CD14-positive monocyte (primary cell): ENCODE measurements around the gene PHF13. TPM values are rescaled to one million over a fixed set of nuclear protein-coding genes. Genes with fewer than 3 reads are reported as not detected.
"Not testable (repeated sequence)": the region's sequence is repeated elsewhere in the genome, so short reads cannot be mapped to it uniquely, and the experiment has no call there.

Experiments
- DNase-seq, 3 donors: peaks; one replicate each; pipeline ENCODE4 v3.0.0-alpha.2; 2011 to 2022
- H2AFZ ChIP-seq: 2 replicates; pipeline ENCODE4 v1.6.0; 2012; ENCODE audit warnings: mild to moderate bottlenecking, low read depth, low read length, inconsistent platforms; ENCODE audit not compliant: insufficient read depth, poor library complexity, severe bottlenecking
- H3K27ac ChIP-seq, 2 donors: 1 replicate in 1 of 2; 2 replicates in 1 of 2; pipeline ENCODE4 v1.5.1; 2012 to 2013; ENCODE audit warnings: low read length in 2 of 2, control low read depth in 1 of 2, inconsistent platforms in 1 of 2, low read depth in 1 of 2, mild to moderate bottlenecking in 1 of 2
- H3K27me3 ChIP-seq, 2 donors: one replicate each; pipeline versions ENCODE4 v1.6.0 to v1.6.1; 2011 to 2013; ENCODE audit warnings: low read length in 2 of 2; ENCODE audit not compliant: control insufficient read depth in 2 of 2, insufficient read depth in 2 of 2
- H3K36me3 ChIP-seq, 2 donors: replicated peaks in 1 of 2; 1 replicate in 1 of 2; 2 replicates in 1 of 2; pipeline versions ENCODE4 v1.5.1 to v1.6.1; 2012 to 2013; ENCODE audit warnings: low read length in 2 of 2, control low read depth in 1 of 2, inconsistent platforms in 1 of 2, mild to moderate bottlenecking in 1 of 2; ENCODE audit not compliant: insufficient read depth in 2 of 2, control insufficient read depth in 1 of 2
- H3K4me1 ChIP-seq, 2 donors: 1 replicate in 1 of 2; 2 replicates in 1 of 2; pipeline versions ENCODE4 v1.5.1 to v1.6.1; 2012 to 2013; ENCODE audit warnings: low read length in 2 of 2, control low read depth in 1 of 2, inconsistent platforms in 1 of 2, mild to moderate bottlenecking in 1 of 2, moderate library complexity in 1 of 2; ENCODE audit not compliant: insufficient read depth in 2 of 2, control insufficient read depth in 1 of 2
- H3K4me2 ChIP-seq: replicated peaks from 2 replicates; pipeline ENCODE3; 2012; ENCODE audit warnings: low read length, moderate library complexity, mild to moderate bottlenecking; ENCODE audit not compliant: poor library complexity, severe bottlenecking; ENCODE audit errors: extremely low read depth
- H3K4me3 ChIP-seq, 3 experiments: fragments of 200-600 bp in 1 of 3; sonication (generic) in 1 of 3; replicated peaks in 1 of 3; 1 replicate in 2 of 3; 2 replicates in 1 of 3; pipeline ENCODE4 v1.5.1; 2011 to 2013; ENCODE audit warnings: low read length in 3 of 3, mild to moderate bottlenecking in 3 of 3, control low read depth in 2 of 3, low read depth in 2 of 3, inconsistent platforms in 1 of 3, moderate library complexity in 1 of 3
- H3K79me2 ChIP-seq: 2 replicates; pipeline ENCODE4 v1.6.0; 2012; ENCODE audit warnings: mild to moderate bottlenecking, control low read depth, inconsistent platforms, low read length, moderate library complexity; ENCODE audit not compliant: insufficient read depth
- H3K9ac ChIP-seq: 2 replicates; pipeline ENCODE4 v1.6.0; 2017; ENCODE audit warnings: low read length, mild to moderate bottlenecking; ENCODE audit not compliant: insufficient read depth, poor library complexity, severe bottlenecking
- H3K9me3 ChIP-seq, 2 donors: replicated peaks in 1 of 2; 1 replicate in 1 of 2; 2 replicates in 1 of 2; pipeline versions ENCODE4 v1.5.1 to v1.6.1; 2012 to 2013; ENCODE audit warnings: low read length in 2 of 2, control low read depth in 1 of 2; ENCODE audit not compliant: control insufficient read depth in 1 of 2, insufficient read depth in 1 of 2
- H4K20me1 ChIP-seq: 2 replicates; pipeline ENCODE4 v1.6.0; 2012; ENCODE audit warnings: mild to moderate bottlenecking, low read length, control low read depth, moderate library complexity; ENCODE audit not compliant: insufficient read depth
- H3K27ac Mint-ChIP-seq, 7 donors: one replicate each; pipeline ENCODE4 v1.8.0; 2020; ENCODE audit warnings: mild to moderate bottlenecking in 7 of 7, mixed read lengths in 7 of 7, moderate library complexity in 6 of 7, inconsistent platforms in 2 of 7
- H3K27me3 Mint-ChIP-seq, 3 donors: one replicate each; pipeline ENCODE4 v1.8.0; 2021 to 2022; ENCODE audit warnings: low read depth in 3 of 3, mild to moderate bottlenecking in 3 of 3, mixed read lengths in 3 of 3, moderate library complexity in 3 of 3, inconsistent platforms in 1 of 3
- H3K36me3 Mint-ChIP-seq, 2 donors: one replicate each; pipeline ENCODE4 v1.8.0; 2020; ENCODE audit warnings: mixed read lengths in 2 of 2, inconsistent platforms in 1 of 2, mild to moderate bottlenecking in 1 of 2
- H3K4me1 Mint-ChIP-seq: one replicate; pipeline ENCODE4 v1.8.0; 2020; ENCODE audit warnings: mild to moderate bottlenecking, mixed read lengths
- H3K4me3 Mint-ChIP-seq, 2 donors: one replicate each; pipeline ENCODE4 v1.8.0; 2020; ENCODE audit warnings: mild to moderate bottlenecking in 2 of 2, mixed read lengths in 2 of 2, moderate library complexity in 1 of 2
- H3K9me3 Mint-ChIP-seq, 7 donors: one replicate each; pipeline ENCODE4 v1.8.0; 2020 to 2022; ENCODE audit warnings: mixed read lengths in 7 of 7, mild to moderate bottlenecking in 6 of 7, moderate library complexity in 6 of 7, inconsistent platforms in 2 of 7
- CTCF ChIP-seq: fragments of 200-600 bp; IDR thresholded peaks from one replicate; pipeline ENCODE4 v1.8.0; 2022; ENCODE audit warnings: antibody characterized with exemption, mild to moderate bottlenecking
- WGBS: methylation state at CpG from one replicate; pipeline ENCODE4 v1.1.5; 2013; ENCODE audit warnings: missing lambda C conversion rate; ENCODE audit not compliant: insufficient coverage; 5-methylcytosine and 5-hydroxymethylcytosine counted together
- intact Hi-C, 2 donors: fragments of 100-400 bp; cut with micrococcal nuclease; formaldehyde crosslinking; loops; one replicate each; pipeline versions ENCODE4 v1.15.0 to v1.15.1; 2023
- polyA plus RNA-seq, 3 donors: library from polyadenylated mRNA; depleted of rRNA in 1 of 3; unstranded in 2 of 3; stranded (reverse) in 1 of 3; fragments of 300-500 nt in 2 of 3; fragments of >200 nt in 1 of 3; fragmentation: Illumina TruSeq in 2 of 3; gene quantifications; 1 replicate in 2 of 3; 2 replicates in 1 of 3; pipeline ENCODE4 v1.2.3, GENCODE V29; 2012 to 2021

PHF13 gene
- polyA plus RNA-seq, 3 donors, result 1.0 to 7.3 (median 1.7) TPM

GRCh38 chr1:6637770-6638169 is 24.2 kb downstream of the PHF13 start:
- H3K9me3 Mint-ChIP-seq, result no peaks in the 10 kb centered on the region
- H3K27ac Mint-ChIP-seq, result peak overlapping the region in 1 of 7 donors; percentile 37
- intact Hi-C loops, result no loop called here
- peaks cover 75 to 94% of the 10 kb centered on the region in 2 donors for H3K36me3 ChIP-seq
- no peaks in the 10 kb centered on the region for H3K27me3 ChIP-seq
- no peak overlapping the region for H3K9ac ChIP-seq
- H3K4me3 ChIP-seq, result no peak overlapping the region
- H3K27ac ChIP-seq, result no peak overlapping the region
- DNase-seq, result no peak
- no peaks in the 10 kb centered on the region for H3K79me2 ChIP-seq
- no peak for TF ChIP-seq CTCF
- 100% methylated on average over 3 of the region's 9 CpGs for WGBS
- no peak overlapping the region for H2AFZ ChIP-seq
- no peaks in the 10 kb centered on the region for H4K20me1 ChIP-seq
- no peak overlapping the region for H3K4me2 ChIP-seq
- no peaks in the 10 kb centered on the region for H3K9me3 ChIP-seq
- no peak overlapping the region for H3K4me3 Mint-ChIP-seq
- peaks cover 0 to 3% (median 0%) of the 10 kb centered on the region in 3 donors for H3K27me3 Mint-ChIP-seq
- no peaks in the 10 kb centered on the region for H3K4me1 Mint-ChIP-seq
- peaks cover 85 to 95% of the 10 kb centered on the region in 2 donors for H3K36me3 Mint-ChIP-seq
- no peaks in the 10 kb centered on the region for H3K4me1 ChIP-seq

GRCh38 chr1:6638226-6638625 is 24.7 kb downstream of the PHF13 start:
- H3K27ac ChIP-seq, result no peak overlapping the region
- peaks cover 74 to 93% of the 10 kb centered on the region in 2 donors for H3K36me3 ChIP-seq
- TF ChIP-seq CTCF, result no peak
- no peak overlapping the region for H3K4me3 ChIP-seq
- Mint-ChIP-seq H3K36me3 (peaks cover 84 to 95% of the 10 kb centered on the region in 2 donors), H3K27ac (peak overlapping the region in 1 of 7 donors; percentile 65), H3K27me3 (peaks cover 0 to 3% (median 0%) of the 10 kb centered on the region in 3 donors), H3K4me1 (no peaks in the 10 kb centered on the region), H3K4me3 (no peak overlapping the region), H3K9me3 (no peaks in the 10 kb centered on the region)
- H3K9ac ChIP-seq, result no peak overlapping the region
- H3K9me3 ChIP-seq, result no peaks in the 10 kb centered on the region
- WGBS, result 97% methylated on average over 14 of the region's 18 CpGs
- no peaks in the 10 kb centered on the region for H3K79me2 ChIP-seq
- no peaks in the 10 kb centered on the region for H3K27me3 ChIP-seq
- H3K4me1 ChIP-seq, result no peaks in the 10 kb centered on the region
- no peak overlapping the region for H2AFZ ChIP-seq
- intact Hi-C loops, result no loop called here
- H3K4me2 ChIP-seq, result no peak overlapping the region
- no peak for DNase-seq
- no peaks in the 10 kb centered on the region for H4K20me1 ChIP-seq

GRCh38 chr1:6640867-6641266 is 27.3 kb downstream of the PHF13 start:
- H3K9me3 Mint-ChIP-seq, DNase-seq, H2AFZ ChIP-seq, H3K4me1 Mint-ChIP-seq, H3K4me3 ChIP-seq, H3K27me3 Mint-ChIP-seq, H3K79me2 ChIP-seq, H3K4me1 ChIP-seq, H3K4me2 ChIP-seq, H3K27ac ChIP-seq, H4K20me1 ChIP-seq, intact Hi-C loops, H3K9me3 ChIP-seq, H3K4me3 Mint-ChIP-seq, H3K27me3 ChIP-seq, H3K9ac ChIP-seq: not testable (repeated sequence)
- WGBS, result no CpG with 5 or more reads among the region's 3 CpGs
- Mint-ChIP-seq H3K36me3 (peaks cover 83 to 99% of the 10 kb centered on the region in 2 donors), H3K27ac (peak overlapping the region in 2 of 7 donors; percentile 38 to 43)
- H3K36me3 ChIP-seq, result peaks cover 64 to 93% of the 10 kb centered on the region in 2 donors
